CD1c-positive myeloid dendritic cell (primary cell): Measurements from ENCODE around the gene CLCA1.

Experiments used
- DNase-seq: peaks from one replicate; pipeline ENCODE4 v3.0.0-alpha.2; 2016; ENCODE audit errors: extremely low spot score

The CLCA1 gene

GRCh38 chr1:86504137-86504479, 35.4 kb downstream of the CLCA1 start:
- no peak for DNase-seq

GRCh38 chr1:86504895-86505563, 36.3 kb downstream of the CLCA1 start:
- no peak for DNase-seq

- DNase-seq, result no peak
Measured at GRCh38 chr1:86505564-86505902, 36.8 kb downstream of the CLCA1 start.

- peak; percentile 10 for DNase-seq
Measured at GRCh38 chr1:86507935-86508582, 39.3 kb downstream of the CLCA1 start.

DNA sequence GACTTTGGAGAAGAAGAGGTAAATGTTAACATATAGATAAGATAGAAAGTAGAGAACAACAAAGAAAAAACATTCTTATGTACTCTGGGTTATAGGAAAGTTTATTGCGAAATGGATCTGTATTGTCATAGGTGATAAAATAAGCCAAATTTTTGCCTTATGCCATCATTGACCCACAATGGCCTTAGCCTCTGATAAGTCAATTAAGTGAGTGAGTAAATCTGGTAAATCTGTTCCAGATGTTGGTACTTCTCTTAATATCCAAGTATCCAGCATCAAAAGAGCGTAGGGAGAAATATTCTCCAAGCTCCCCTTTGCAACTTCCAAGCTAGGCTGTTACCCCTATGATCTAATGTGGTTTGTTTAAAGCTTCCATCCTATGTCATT, 39.8 kb downstream of the CLCA1 start:
- no peak for DNase-seq

GRCh38 chr1:86515597-86515996, 46.9 kb downstream of the CLCA1 start:
- no peak for DNase-seq

DNA sequence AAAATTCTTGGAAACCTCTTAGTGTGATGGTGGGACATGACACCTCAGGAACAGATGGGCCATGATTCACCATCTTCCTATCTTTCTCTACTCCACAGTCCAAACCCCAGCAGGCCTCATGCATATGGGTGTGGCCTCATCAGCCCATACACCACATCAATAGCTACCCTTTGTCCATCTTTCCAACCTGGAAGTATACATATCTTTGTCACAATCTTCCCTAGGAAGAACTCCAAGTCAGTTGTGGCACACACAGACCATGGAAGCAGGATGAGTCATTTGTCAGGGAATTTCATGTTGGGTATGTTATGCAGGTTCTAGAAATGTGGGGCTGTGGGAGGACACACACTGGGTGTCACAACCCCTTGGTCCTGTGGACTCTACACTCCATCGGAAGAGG, 47.6 kb downstream of the CLCA1 start:
- DNase-seq, result no peak

GRCh38 chr1:86517336-86517735, 48.6 kb downstream of the CLCA1 start:
- DNase-seq, result no peak

DNA sequence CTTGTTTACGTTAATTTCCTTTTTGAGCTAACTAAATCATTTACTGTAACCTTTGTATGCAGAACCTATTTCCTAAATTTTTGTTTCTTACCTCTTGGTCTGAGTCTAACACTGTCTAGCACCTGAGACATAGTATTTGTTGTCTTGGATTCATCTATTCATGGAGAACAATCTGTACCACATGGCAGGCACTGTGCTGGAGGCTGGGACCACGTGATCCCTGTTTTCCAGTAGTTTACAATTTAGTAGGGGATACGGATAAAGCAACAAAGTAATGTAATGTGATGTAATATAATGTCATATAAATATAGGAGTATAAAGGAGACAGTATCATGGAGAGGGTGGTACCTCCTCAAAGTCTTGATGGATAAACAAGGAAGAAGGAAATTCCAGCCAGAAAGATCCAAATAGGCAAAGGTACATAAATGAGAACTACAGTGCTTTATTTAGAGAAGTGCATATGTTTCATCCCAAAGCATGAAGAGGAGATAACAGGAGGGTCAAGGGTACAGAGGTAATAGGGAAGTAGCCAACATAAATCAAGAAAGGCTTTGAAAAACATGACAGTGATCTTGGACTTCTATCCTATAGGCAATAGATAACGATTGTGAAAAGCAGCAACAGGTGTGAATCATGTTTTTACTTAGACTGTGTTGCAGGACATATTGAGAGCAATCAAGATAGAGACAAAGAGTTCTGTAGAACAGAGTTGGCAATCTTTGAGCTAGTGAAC, 52.2 kb downstream of the CLCA1 start:
- DNase-seq, result no peak

DNA sequence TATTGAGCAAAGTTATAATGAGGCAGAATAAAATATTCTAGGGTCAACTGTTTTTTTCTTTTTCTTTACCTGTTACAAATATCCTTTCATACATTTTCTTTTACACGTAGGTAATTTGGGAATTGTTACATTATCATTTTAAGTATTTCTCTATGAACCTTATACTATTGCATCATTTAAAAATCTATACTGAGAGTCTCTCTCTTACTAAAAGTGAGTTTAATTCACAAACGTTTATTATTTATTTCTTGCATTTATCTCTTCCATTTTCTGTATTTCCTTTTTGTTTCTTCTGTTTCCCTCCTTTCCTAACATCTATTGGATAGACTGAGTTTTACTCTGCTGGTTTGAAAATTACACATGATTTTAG, 52.8 kb downstream of the CLCA1 start:
- DNase-seq, result no peak

GRCh38 chr1:86522240-86522639, 53.5 kb downstream of the CLCA1 start:
- no peak for DNase-seq

GRCh38 chr1:86523670-86524354, 55.1 kb downstream of the CLCA1 start:
- no peak for DNase-seq

DNA sequence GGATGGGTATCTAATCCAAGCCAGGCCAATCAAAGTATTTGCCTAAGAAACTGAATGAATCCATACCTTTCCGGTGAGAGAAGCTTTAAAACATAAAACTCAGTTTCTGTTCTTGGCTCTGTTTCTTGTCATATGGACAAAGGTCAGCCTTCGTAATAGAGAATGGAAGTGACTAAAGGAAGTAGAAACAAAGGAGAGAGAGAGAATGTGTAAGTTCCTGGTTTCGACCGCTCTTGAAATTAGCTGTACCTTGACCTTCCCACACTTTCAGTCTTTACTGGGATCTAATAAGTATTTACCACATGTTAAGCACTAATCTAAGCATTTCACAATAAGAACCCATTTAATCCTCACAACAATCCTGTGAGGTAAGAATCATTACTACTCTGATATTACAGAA, 58.6 kb downstream of the CLCA1 start:
- DNase-seq, result no peak

- no peak for DNase-seq
Measured at GRCh38 chr1:86530211-86530845, 61.6 kb downstream of the CLCA1 start.

- no peak for DNase-seq
Measured at GRCh38 chr1:86537928-86538695, 69.4 kb downstream of the CLCA1 start.

DNA sequence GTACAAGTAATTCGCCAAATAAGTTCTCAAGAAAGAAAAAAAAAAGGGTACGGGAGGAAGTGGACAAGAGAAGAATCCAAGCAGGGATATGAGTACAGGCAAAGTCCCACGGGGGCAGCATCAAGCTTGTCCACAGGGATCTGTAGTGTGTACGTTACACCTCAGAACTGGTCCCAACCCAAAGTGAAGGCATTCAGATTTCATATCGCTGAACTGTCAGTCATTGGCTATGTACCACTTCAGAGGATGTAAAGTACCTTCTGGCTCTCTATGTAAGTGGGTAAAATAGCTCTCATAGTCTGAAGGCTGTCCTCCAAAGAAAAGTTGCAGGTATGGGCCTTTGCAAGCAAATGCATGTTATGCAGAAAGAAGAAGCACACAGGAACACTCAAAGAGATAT, 70.0 kb downstream of the CLCA1 start:
- no peak for DNase-seq

- DNase-seq, result no peak
Measured at GRCh38 chr1:86541859-86542258, 73.1 kb downstream of the CLCA1 start.

GRCh38 chr1:86542631-86543030, 73.9 kb downstream of the CLCA1 start:
- no peak for DNase-seq

- no peak for DNase-seq
Measured at GRCh38 chr1:86546787-86547221, 78.1 kb downstream of the CLCA1 start, which contains the start of gene CLCA4. CLCA4 (plus strand) TSS chr1:86547078; CDS start chr1:86547120, 42 bp downstream.

GRCh38 chr1:86548839-86549238, 80.1 kb downstream of the CLCA1 start:
- DNase-seq, result no peak
